K562 (cell line): Measurements from ENCODE around the gene CRPPA. TPM values are rescaled to one million over a fixed set of nuclear protein-coding genes. Genes with fewer than 3 reads are reported as not detected.
A peak's percentile ranks its signal among the peaks of the same experiment; 100 is the strongest.

ENCODE experiments used
- CBFB ChIP-seq: sonication (generic); formaldehyde crosslinking; IDR thresholded peaks from 2 replicates; pipeline ENCODE4 v1.4.0; 2020; ENCODE audit warnings: mild to moderate bottlenecking, missing genetic modification reagents
- E2F8 ChIP-seq: fragments of 450-650 bp; IDR thresholded peaks from 2 replicates; pipeline ENCODE4 v1.7.1; 2018; ENCODE audit warnings: mild to moderate bottlenecking, low read depth; ENCODE audit not compliant: partially characterized antibody
- GATA2 ChIP-seq: sonication (generic); formaldehyde crosslinking; IDR thresholded peaks from 2 replicates; pipeline ENCODE4 v1.4.0; 2020; ENCODE audit warnings: mild to moderate bottlenecking, missing genetic modification reagents
- IRF2 ChIP-seq: sonication (generic); formaldehyde crosslinking; IDR thresholded peaks from 2 replicates; pipeline ENCODE4 v1.8.1; 2022; ENCODE audit warnings: mild to moderate bottlenecking, missing genetic modification reagents
- MAX ChIP-seq: sonication (generic); formaldehyde crosslinking; IDR thresholded peaks from 2 replicates; pipeline ENCODE4 v1.9.0; 2022; ENCODE audit warnings: mild to moderate bottlenecking, missing genetic modification reagents
- PCBP2 ChIP-seq: fragments of 200-400 bp; formaldehyde crosslinking; IDR thresholded peaks from 2 replicates; pipeline ENCODE4 v1.6.1; 2018; ENCODE audit warnings: low read length, low read depth, mild to moderate bottlenecking, moderate library complexity; ENCODE audit not compliant: poor library complexity, severe bottlenecking
- SIX5 ChIP-seq, 2 experiments: IDR thresholded peaks; 2 replicates each; pipeline ENCODE4 v1.6.1; 2011; ENCODE audit warnings: low read length in 2 of 2, borderline replicate concordance in 1 of 2, low read depth in 1 of 2, mild to moderate bottlenecking in 1 of 2, moderate library complexity in 1 of 2; ENCODE audit not compliant: insufficient read depth in 1 of 2
- USF1 ChIP-seq: sonication (generic); formaldehyde crosslinking; IDR thresholded peaks from 2 replicates; pipeline ENCODE4 v1.9.0; 2022; ENCODE audit warnings: mild to moderate bottlenecking, missing genetic modification reagents
- ZNF263 ChIP-seq: sonication (generic); formaldehyde crosslinking; IDR thresholded peaks from 2 replicates; pipeline ENCODE4 v1.8.0; 2022; ENCODE audit warnings: mild to moderate bottlenecking, missing genetic modification reagents, borderline replicate concordance
- ZNF431 ChIP-seq: sonication (generic); formaldehyde crosslinking; IDR thresholded peaks from 2 replicates; pipeline ENCODE4 v1.8.0; 2022; ENCODE audit warnings: mild to moderate bottlenecking, missing genetic modification reagents
- ZSCAN29 ChIP-seq: fragments of 450-650 bp; IDR thresholded peaks from 2 replicates; pipeline ENCODE4 v1.6.1; 2017
- polyA plus RNA-seq, 8 experiments: library from polyadenylated mRNA; depleted of rRNA in 4 of 8; stranded (reverse) in 5 of 8; unstranded in 3 of 8; fragments of >200 nt; fragmentation: Nextera tagmentation in 2 of 8; fragmentation: Illumina TruSeq in 1 of 8; extraction: Ambion mirVana in 2 of 8; extraction: Trizol in 1 of 8; gene quantifications; 2 replicates each; pipeline versions ENCODE4 v1.2.1 to v1.2.3, GENCODE V29; 2011 to 2014; ENCODE audit warnings: inconsistent platforms in 1 of 8, missing spikeins in 1 of 8
- total RNA-seq, 7 experiments: library from RNA; depleted of rRNA in 6 of 7; stranded (reverse); fragments of >200 nt in 6 of 7; fragmentation: Illumina TruSeq in 2 of 7; extraction: Trizol in 2 of 7; gene quantifications; 2 replicates each; pipeline versions ENCODE4 v1.2.1 to v1.2.3, GENCODE V29; 2011 to 2021; ENCODE audit warnings: low replicate concordance in 1 of 7

CRPPA gene
- total and polyA plus RNA-seq, 9 of the 15 experiments (the other 6 are each of a cell fraction or from before 2014, with no cell fraction given) = 3.9 to 14.4 (median 7.8) TPM

GRCh38 chr7:16399265-16399831 is 22.0 kb downstream of the CRPPA start (continued):
- TF ChIP-seq E2F8 = no peak
- peak; percentile 48 for TF ChIP-seq CBFB
- no peak for TF ChIP-seq SIX5 (IDR thresholded peaks at IDR 0.05; ENCODE audit: borderline replicate concordance in 1 of 2, insufficient read depth in 1 of 2, low read depth in 1 of 2, low read length in 2 of 2)
- 0 out of 2 replicates have a peak, but pooled peaks have one; percentile 25 for TF ChIP-seq ZNF263 (CRISPR knock-in tag)
- TF ChIP-seq IRF2 = no peak
- TF ChIP-seq GATA2 = peak; percentile 53; the same call in 1 of the 2 replicates
- peak; percentile 59; the same call in 1 of the 2 replicates for TF ChIP-seq ZNF431 (CRISPR knock-in tag)
- TF ChIP-seq ZSCAN29 = no peak
- peak; percentile 74 for TF ChIP-seq USF1
- TF ChIP-seq MAX (CRISPR knock-in tag) = peak; percentile 57
- no peak for TF ChIP-seq PCBP2
